H1 (cell line): ENCODE data around the gene CASK. TPM values are rescaled to one million over a fixed set of nuclear protein-coding genes. Genes with fewer than 3 reads are reported as not detected.

Experiments used
- CTCF ChIA-PET: fragments of 300-600 bp; sonication (Branson Sonifier 250); formaldehyde crosslinking; loops from one replicate; lab custom pipeline; 2021; ENCODE audit not compliant: partially characterized antibody; lab: Charles Lee
- POLR2A ChIA-PET: fragments of 300-600 bp; sonication (Branson Sonifier 250); formaldehyde crosslinking; loops from one replicate; lab custom pipeline; 2021; ENCODE audit warnings: inconsistent platforms; ENCODE audit not compliant: partially characterized antibody; lab: Charles Lee
- DNase-seq, 2 experiments: peaks; one replicate each; pipeline versions ENCODE4 v3.0.0 to v3.0.0-alpha.2; 2010 to 2022; ENCODE audit warnings: low spot score in 2 of 2, low read depth in 1 of 2, mixed read lengths in 1 of 2
- FAIRE-seq: peaks from 2 replicates; lab custom pipeline; 2011; peaks lifted over from hg19 to GRCh38; lab: Jason Lieb, UNC
- H2AFZ ChIP-seq: 2 replicates; pipeline ENCODE4 v1.8.1; 2012; ENCODE audit warnings: low read length, inconsistent platforms
- H2AK5ac ChIP-seq: 2 replicates; pipeline ENCODE4 v1.6.1; 2013; ENCODE audit warnings: low read depth, low read length
- H2BK120ac ChIP-seq: replicated peaks from 2 replicates; pipeline ENCODE3; 2013; ENCODE audit warnings: low read depth, low read length, inconsistent platforms
- H2BK12ac ChIP-seq: 2 replicates; pipeline ENCODE4 v1.6.1; 2013; ENCODE audit warnings: low read depth, low read length
- H2BK15ac ChIP-seq: 2 replicates; pipeline ENCODE4 v1.6.1; 2013; ENCODE audit warnings: low read length
- H2BK20ac ChIP-seq: 2 replicates; pipeline ENCODE4 v1.6.1; 2013; ENCODE audit warnings: low read length
- H2BK5ac ChIP-seq: 2 replicates; pipeline ENCODE4 v1.6.1; 2013; ENCODE audit warnings: low read depth, low read length
- H3K14ac ChIP-seq: 2 replicates; pipeline ENCODE4 v1.6.1; 2013; ENCODE audit warnings: inconsistent platforms; ENCODE audit not compliant: insufficient read length
- H3K18ac ChIP-seq: 2 replicates; pipeline ENCODE4 v1.6.1; 2013; ENCODE audit warnings: low read length; ENCODE audit errors: extremely low read depth
- H3K23ac ChIP-seq: 2 replicates; pipeline ENCODE4 v1.6.1; 2013; ENCODE audit warnings: inconsistent platforms; ENCODE audit not compliant: insufficient read length
- H3K23me2 ChIP-seq: 2 replicates; pipeline ENCODE4 v1.6.1; 2013; ENCODE audit warnings: low read depth, low read length
- H3K27ac ChIP-seq: 2 replicates; pipeline ENCODE4 v1.6.1; 2011; ENCODE audit warnings: low read depth, low read length, inconsistent platforms
- H3K27me3 ChIP-seq, 4 experiments: replicated peaks in 1 of 4; 1 replicate in 1 of 4; 2 replicates in 3 of 4; pipeline versions ENCODE4 v1.6.1 to v1.8.1; 2011 to 2013; ENCODE audit warnings: low read length in 3 of 4, mild to moderate bottlenecking in 3 of 4, inconsistent platforms in 2 of 4, mixed read lengths in 2 of 4, moderate library complexity in 1 of 4; ENCODE audit not compliant: control insufficient read depth in 3 of 4, insufficient read depth in 3 of 4; ENCODE audit errors: extremely low read depth in 1 of 4
- H3K36me3 ChIP-seq, 4 experiments: 2 replicates each; pipeline versions ENCODE4 v1.6.1 to v1.8.1; 2011 to 2013; ENCODE audit warnings: mild to moderate bottlenecking in 4 of 4, low read length in 3 of 4, moderate library complexity in 2 of 4, control low read depth in 1 of 4, inconsistent platforms in 1 of 4; ENCODE audit not compliant: insufficient read depth in 4 of 4, control insufficient read depth in 2 of 4
- H3K4ac ChIP-seq: replicated peaks from 2 replicates; pipeline ENCODE3; 2013; ENCODE audit warnings: low read length, low read depth, mixed read lengths, inconsistent platforms; ENCODE audit not compliant: insufficient read length
- H3K4me1 ChIP-seq, 4 experiments: replicated peaks in 1 of 4; 1 replicate in 1 of 4; 2 replicates in 3 of 4; pipeline versions ENCODE4 v1.6.1 to v1.8.1; 2011 to 2013; ENCODE audit warnings: low read length in 3 of 4, inconsistent platforms in 2 of 4, mixed read lengths in 1 of 4; ENCODE audit not compliant: insufficient read depth in 4 of 4, control insufficient read depth in 3 of 4
- H3K4me2 ChIP-seq, 2 experiments: 2 replicates each; pipeline versions ENCODE4 v1.6.1 to v1.8.1; 2011 to 2013; ENCODE audit warnings: low read depth in 2 of 2, low read length in 2 of 2, control low read depth in 1 of 2, inconsistent platforms in 1 of 2, mild to moderate bottlenecking in 1 of 2; ENCODE audit not compliant: insufficient read depth in 1 of 2
- H3K4me3 ChIP-seq, 4 experiments: fragments of 200-600, 300-600 bp in 1 of 4; sonication (generic), shearing (Covaris generic), sonication (Bioruptor Twin) in 1 of 4; 2 replicates each; pipeline versions ENCODE4 v1.5.1 to v1.8.1; 2011 to 2016; ENCODE audit warnings: low read length in 4 of 4, low read depth in 3 of 4, control low read depth in 2 of 4, inconsistent platforms in 2 of 4, mild to moderate bottlenecking in 2 of 4, mixed read lengths in 1 of 4, moderate library complexity in 1 of 4; ENCODE audit not compliant: insufficient read depth in 2 of 4; ENCODE audit errors: extremely low read depth in 1 of 4
- H3K56ac ChIP-seq: replicated peaks from 2 replicates; pipeline ENCODE3; 2013; ENCODE audit warnings: low read depth, mild to moderate bottlenecking, mixed read lengths, low read length, inconsistent platforms; ENCODE audit not compliant: insufficient read length
- H3K79me1 ChIP-seq: 2 replicates; pipeline ENCODE4 v1.6.1; 2013; ENCODE audit warnings: low read depth, low read length, control low read depth
- H3K79me2 ChIP-seq, 2 experiments: 2 replicates each; pipeline versions ENCODE4 v1.6.1 to v1.8.1; 2012 to 2013; ENCODE audit warnings: low read length in 2 of 2, mild to moderate bottlenecking in 2 of 2, inconsistent platforms in 1 of 2; ENCODE audit not compliant: insufficient read depth in 2 of 2, control insufficient read depth in 1 of 2
- H3K9ac ChIP-seq, 4 experiments: replicated peaks in 1 of 4; 1 replicate in 1 of 4; 2 replicates in 3 of 4; pipeline versions ENCODE4 v1.6.1 to v1.8.1; 2011 to 2013; ENCODE audit warnings: low read depth in 3 of 4, low read length in 3 of 4, control low read depth in 2 of 4, mild to moderate bottlenecking in 2 of 4, moderate library complexity in 2 of 4, inconsistent platforms in 1 of 4; ENCODE audit errors: extremely low read depth in 1 of 4
- H3K9me3 ChIP-seq, 2 experiments: 2 replicates each; pipeline versions ENCODE4 v1.6.1 to v1.8.1; 2012 to 2013; ENCODE audit warnings: mild to moderate bottlenecking in 2 of 2, moderate library complexity in 2 of 2, control low read depth in 1 of 2, inconsistent platforms in 1 of 2, low read depth in 1 of 2, low read length in 1 of 2, mixed read lengths in 1 of 2; ENCODE audit not compliant: insufficient read depth in 2 of 2
- H4K20me1 ChIP-seq, 2 experiments: replicated peaks in 1 of 2; 2 replicates each; pipeline versions ENCODE3 to v1.8.1; 2011 to 2013; ENCODE audit warnings: inconsistent platforms in 2 of 2, low read length in 2 of 2, mild to moderate bottlenecking in 1 of 2; ENCODE audit not compliant: insufficient read depth in 2 of 2, control insufficient read depth in 1 of 2
- H4K5ac ChIP-seq: 2 replicates; pipeline ENCODE4 v1.6.1; 2013; ENCODE audit warnings: low read length, low read depth, mixed read lengths, inconsistent platforms; ENCODE audit not compliant: insufficient read length
- H4K8ac ChIP-seq: 2 replicates; pipeline ENCODE4 v1.8.0; 2013; ENCODE audit warnings: mild to moderate bottlenecking, moderate library complexity, low read length, inconsistent platforms; ENCODE audit not compliant: insufficient read depth; ENCODE audit errors: extremely low read depth
- H4K91ac ChIP-seq: replicated peaks from 2 replicates; pipeline ENCODE3; 2013; ENCODE audit warnings: low read length, mixed read lengths, inconsistent platforms; ENCODE audit not compliant: insufficient read length
- WGBS, 2 experiments: shearing (Covaris generic) in 1 of 2; methylation state at CpG; one replicate each; pipeline versions ENCODE4 v1.1.6 to v1.1.7; 2013 to 2015; ENCODE audit warnings: low lambda C conversion rate in 2 of 2, mixed read lengths in 2 of 2, inconsistent platforms in 1 of 2, low coverage in 1 of 2, missing lambda C conversion rate in 1 of 2; ENCODE audit not compliant: insufficient replicate concordance in 2 of 2, insufficient coverage in 1 of 2, insufficient read length in 1 of 2; ENCODE audit errors: extremely low coverage in 1 of 2, missing lambda C conversion rate in 1 of 2; 5-methylcytosine and 5-hydroxymethylcytosine counted together
- polyA plus RNA-seq, 7 experiments: library from polyadenylated mRNA; depleted of rRNA in 3 of 7; stranded (reverse) in 5 of 7; unstranded in 2 of 7; fragments of >200 nt in 5 of 7; fragments of 200-250 nt in 2 of 7; gene quantifications; 1 replicate in 5 of 7; 2 replicates in 1 of 7; 4 replicates in 1 of 7; pipeline versions ENCODE4 v1.2.1 to v1.2.3, GENCODE V29; 2011 to 2013; ENCODE audit warnings: missing spikeins in 2 of 7, mixed read lengths in 2 of 7
- total RNA-seq: library from RNA; stranded (reverse); fragmentation: NEBNext Ultra II Directional; extraction: Animal tissue kit (Norgen Biotek cat#: 25700); gene quantifications from 2 replicates; pipeline ENCODE4 v1.2.1, GENCODE V29; 2021

CASK gene
- total and polyA plus RNA-seq, 2 of the 8 experiments (the other 6 are each of a cell fraction or from before 2014, with no cell fraction given) = 21.6 to 55.1 TPM

DNA sequence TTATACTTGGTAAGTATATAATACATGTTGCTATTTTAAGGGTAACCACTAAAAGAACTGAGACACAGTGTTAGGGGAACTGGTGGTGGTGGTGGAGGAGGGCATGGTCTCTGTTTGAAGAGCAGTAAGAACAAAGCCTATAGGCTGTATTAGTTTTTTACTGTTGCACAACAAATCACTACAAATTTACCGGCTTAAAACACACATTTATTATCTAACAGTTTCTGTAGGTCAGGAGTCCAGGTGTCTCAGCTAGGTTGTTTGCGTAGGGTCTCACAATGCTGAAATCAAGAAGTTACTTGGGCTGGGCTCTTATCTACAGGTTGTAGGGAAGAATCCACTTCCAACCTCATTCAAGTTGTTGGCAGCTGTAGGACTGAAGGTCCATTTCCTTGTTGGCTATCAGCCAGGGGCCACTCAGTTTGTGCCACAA, 52.6 kb downstream of the CASK start:
- H3K9me3 ChIP-seq = no peaks in the 10 kb centered on the region
- H3K23ac ChIP-seq = no peak overlapping the region
- H3K4ac ChIP-seq = no peak overlapping the region
- no peak overlapping the region for H2BK5ac ChIP-seq
- no peak overlapping the region for H2BK12ac ChIP-seq
- POLR2A ChIA-PET = no interaction called here
- no peak overlapping the region for H3K9ac ChIP-seq
- no peak overlapping the region for H2BK20ac ChIP-seq
- H2BK15ac ChIP-seq = no peak overlapping the region
- no peak overlapping the region for H3K56ac ChIP-seq
- peaks cover 0 to 62% of the 10 kb centered on the region in 2 experiments; a peak in 2 of 4 replicates for H3K79me2 ChIP-seq
- WGBS, 2 experiments = 94% methylated on average over 2 of the region's 2 CpGs; no CpG with 5 or more reads in 1 of the 2 experiments
- no peak overlapping the region for H3K14ac ChIP-seq
- FAIRE-seq (peak; percentile 7), DNase-seq (no peak)
- H4K20me1 ChIP-seq = no peaks in the 10 kb centered on the region
- H3K27ac ChIP-seq = no peak overlapping the region
- 0 out of 7 replicates have a peak, but pooled peaks cover 0 to 3% (median 0%) of the 10 kb centered on the region in 4 experiments for H3K4me1 ChIP-seq
- H3K27me3 ChIP-seq = no peaks in the 10 kb centered on the region
- no peaks in the 10 kb centered on the region for H3K79me1 ChIP-seq
- no peak overlapping the region for H4K91ac ChIP-seq
- H2AK5ac ChIP-seq = no peak overlapping the region
- no peak overlapping the region for H3K18ac ChIP-seq
- no peak overlapping the region for H2AFZ ChIP-seq
- H3K4me2 ChIP-seq = no peak overlapping the region
- H2BK120ac ChIP-seq = no peak overlapping the region
- H3K23me2 ChIP-seq = no peaks in the 10 kb centered on the region
- CTCF ChIA-PET = interaction anchor here (0.6 kb wide), 1 partner anchor 155 kb away, joined by 3 read pairs; no protein-coding TSS in a partner anchor
- H4K8ac ChIP-seq = no peak overlapping the region
- no peak overlapping the region for H3K4me3 ChIP-seq
- H4K5ac ChIP-seq = no peak overlapping the region
- no peaks in the 10 kb centered on the region for H3K36me3 ChIP-seq
